ENCODE data around the gene NPAT. TPM values are rescaled to one million over a fixed set of nuclear protein-coding genes. Genes with fewer than 3 reads are reported as not detected.

Gene NPAT
- total RNA-seq, 1 experiment from 2014 or later = 18.6 TPM

DNA sequence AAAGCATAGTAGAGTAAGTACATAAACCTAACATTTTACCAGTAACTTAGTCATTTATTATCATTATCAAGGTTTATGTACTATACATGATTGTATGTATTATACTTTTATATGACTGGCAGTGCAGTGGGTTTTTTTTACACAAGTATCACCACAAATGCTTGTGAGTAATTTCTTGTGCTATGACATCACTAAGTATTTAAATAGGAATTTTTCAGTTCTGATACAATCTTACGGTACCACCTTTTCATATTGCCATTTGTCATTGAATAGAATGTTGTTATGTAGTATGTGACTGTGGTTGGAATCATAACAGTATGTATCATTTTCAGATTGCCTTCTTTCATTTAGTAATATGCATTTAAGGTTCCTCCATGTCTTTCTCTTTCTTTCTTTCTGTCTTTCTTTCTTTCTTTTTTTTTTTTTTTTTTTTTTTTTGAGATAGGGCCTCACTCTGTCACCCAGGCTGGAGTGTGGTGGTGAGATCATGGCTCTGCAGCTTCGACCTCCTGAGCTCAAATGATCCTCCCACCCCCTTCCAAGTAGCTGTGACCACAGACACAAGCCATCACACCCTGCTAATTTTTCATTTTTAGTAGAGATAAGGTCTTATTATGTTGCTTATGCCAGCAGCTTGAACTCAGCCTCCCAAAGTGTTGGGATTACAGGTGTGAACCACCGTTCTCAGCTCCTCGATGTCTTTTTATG lies 19.0 kb upstream of the NPAT start:
- Histone ChIP-seq H3K4me2 (no peak overlapping the region), H3K9me2 (ENCODE audit: insufficient read depth) (no peaks in the 10 kb centered on the region), H3K9me3 (ENCODE audit: insufficient read depth, low read depth) (no peaks in the 10 kb centered on the region), H2AFZ (no peak overlapping the region), H3K4me3 (no peak overlapping the region), H4K20me1 (ENCODE audit: insufficient read depth) (peaks cover 6% of the 10 kb centered on the region; the same call in 1 of the 2 replicates), H3K4me1 (replicated peaks; ENCODE audit: insufficient read depth) (no peaks in the 10 kb centered on the region), H3F3A (ENCODE audit: insufficient read depth, low read depth) (no peaks in the 10 kb centered on the region), H3K27me3 (ENCODE audit: insufficient read depth, low read depth) (no peaks in the 10 kb centered on the region), H3K79me2 (ENCODE audit: low read depth) (no peaks in the 10 kb centered on the region), H3K27ac (no peak overlapping the region), H3K36me3 (ENCODE audit: low read depth) (peaks cover 22% of the 10 kb centered on the region; the same call in 1 of the 2 replicates)
- BruUV-seq (replicated peaks) = no TSS peak
- no peak for TF ChIP-seq EZH2 (IDR thresholded peaks at IDR 0.05; ENCODE audit: low read depth)
- TF ChIP-seq, protein P1, sequence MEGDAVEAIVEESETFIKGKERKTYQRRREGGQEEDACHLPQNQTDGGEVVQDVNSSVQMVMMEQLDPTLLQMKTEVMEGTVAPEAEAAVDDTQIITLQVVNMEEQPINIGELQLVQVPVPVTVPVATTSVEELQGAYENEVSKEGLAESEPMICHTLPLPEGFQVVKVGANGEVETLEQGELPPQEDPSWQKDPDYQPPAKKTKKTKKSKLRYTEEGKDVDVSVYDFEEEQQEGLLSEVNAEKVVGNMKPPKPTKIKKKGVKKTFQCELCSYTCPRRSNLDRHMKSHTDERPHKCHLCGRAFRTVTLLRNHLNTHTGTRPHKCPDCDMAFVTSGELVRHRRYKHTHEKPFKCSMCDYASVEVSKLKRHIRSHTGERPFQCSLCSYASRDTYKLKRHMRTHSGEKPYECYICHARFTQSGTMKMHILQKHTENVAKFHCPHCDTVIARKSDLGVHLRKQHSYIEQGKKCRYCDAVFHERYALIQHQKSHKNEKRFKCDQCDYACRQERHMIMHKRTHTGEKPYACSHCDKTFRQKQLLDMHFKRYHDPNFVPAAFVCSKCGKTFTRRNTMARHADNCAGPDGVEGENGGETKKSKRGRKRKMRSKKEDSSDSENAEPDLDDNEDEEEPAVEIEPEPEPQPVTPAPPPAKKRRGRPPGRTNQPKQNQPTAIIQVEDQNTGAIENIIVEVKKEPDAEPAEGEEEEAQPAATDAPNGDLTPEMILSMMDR (conservative IDR thresholded peaks at IDR 0.05) = no peak
- ChIA-PET CTCF (no interaction called here), POLR2A (ENCODE audit: unreplicated experiment) (interaction anchor here (0.7 kb wide), 1 partner anchor 230 kb away, joined by 10 read pairs; no protein-coding TSS in a partner anchor)
- no peak for DNase-seq
- intact Hi-C loops (cut with micrococcal nuclease; ENCODE audit: unreplicated experiment) = no loop called here

DNA sequence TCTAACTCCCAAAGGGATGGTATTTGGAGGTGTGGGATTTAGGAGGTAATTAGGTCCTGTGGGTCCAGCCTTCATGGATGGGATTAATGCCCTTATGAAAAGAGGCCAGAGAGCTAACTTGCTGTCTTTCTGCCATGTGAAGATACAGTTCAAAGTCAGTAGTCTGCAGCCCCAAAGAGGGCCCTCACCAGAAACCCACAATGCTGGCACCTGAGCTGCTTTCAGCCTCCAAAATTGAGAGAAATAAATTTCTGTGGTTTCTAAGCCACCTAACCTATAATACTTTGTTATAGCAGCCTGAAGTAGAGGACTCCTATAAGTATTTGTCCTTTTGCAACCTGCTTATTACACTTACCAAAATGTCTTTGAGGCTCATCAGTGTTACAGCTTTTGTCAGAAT lies 16.6 kb upstream of the NPAT start:
- no peaks in the 10 kb centered on the region for H3K79me2 ChIP-seq (ENCODE audit: low read depth)
- H3K9me2 ChIP-seq (ENCODE audit: insufficient read depth) = no peaks in the 10 kb centered on the region
- no TSS peak for BruUV-seq (replicated peaks)
- H2AFZ ChIP-seq = no peak overlapping the region
- peaks cover 29% of the 10 kb centered on the region for H3K36me3 ChIP-seq (ENCODE audit: low read depth)
- CTCF ChIA-PET = no interaction called here
- TF ChIP-seq, protein P1 (conservative IDR thresholded peaks at IDR 0.05) = no peak
- no peak for TF ChIP-seq EZH2 (IDR thresholded peaks at IDR 0.05; ENCODE audit: low read depth)
- no peak overlapping the region for H3K4me3 ChIP-seq
- H3K4me1 ChIP-seq (replicated peaks; ENCODE audit: insufficient read depth) = no peaks in the 10 kb centered on the region
- no peak for DNase-seq
- no peaks in the 10 kb centered on the region for H3K27me3 ChIP-seq (ENCODE audit: insufficient read depth, low read depth)
- intact Hi-C loops (cut with micrococcal nuclease; ENCODE audit: unreplicated experiment) = no loop called here
- no peak overlapping the region for H3K27ac ChIP-seq
- no peak overlapping the region for H3K4me2 ChIP-seq
- H3F3A ChIP-seq (ENCODE audit: insufficient read depth, low read depth) = no peaks in the 10 kb centered on the region; the same call in 1 of the 2 replicates
- POLR2A ChIA-PET (ENCODE audit: unreplicated experiment) = no interaction called here
- no peaks in the 10 kb centered on the region; the same call in 1 of the 2 replicates for H4K20me1 ChIP-seq (ENCODE audit: insufficient read depth)
- H3K9me3 ChIP-seq (ENCODE audit: insufficient read depth, low read depth) = no peaks in the 10 kb centered on the region

DNA sequence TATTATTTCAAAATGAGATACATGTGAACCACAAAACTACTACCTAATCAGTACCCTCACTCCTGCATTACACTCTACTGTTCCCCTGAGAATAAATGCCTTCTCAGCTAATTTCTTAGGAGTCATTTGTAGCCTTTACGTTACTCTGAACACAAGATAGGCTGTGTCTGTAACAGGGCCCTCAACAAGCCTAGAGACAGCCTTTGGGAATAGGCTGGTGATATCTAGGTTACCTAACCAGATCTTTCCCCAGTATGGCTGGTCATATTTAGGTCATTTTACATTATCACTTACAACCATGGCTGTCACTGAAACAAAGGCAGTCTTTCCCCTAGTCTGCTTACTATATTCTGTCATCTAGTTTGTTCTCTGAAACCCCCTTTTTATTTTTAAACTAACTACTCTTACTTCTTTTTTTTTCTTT lies 14.6 kb upstream of the NPAT start:
- H3K4me3 ChIP-seq = no peak overlapping the region
- H3K4me2 ChIP-seq = no peak overlapping the region
- H4K20me1 ChIP-seq (ENCODE audit: insufficient read depth) = no peaks in the 10 kb centered on the region; the same call in 1 of the 2 replicates
- H3K9me2 ChIP-seq (ENCODE audit: insufficient read depth) = no peaks in the 10 kb centered on the region
- ChIA-PET POLR2A (ENCODE audit: unreplicated experiment) (interaction anchor here (0.6 kb wide), 1 partner anchor 228 kb away, joined by 5 read pairs; the partner anchor contains the start of gene CUL5), CTCF (no interaction called here)
- no TSS peak for BruUV-seq (replicated peaks)
- no peaks in the 10 kb centered on the region for H3K9me3 ChIP-seq (ENCODE audit: insufficient read depth, low read depth)
- H3K79me2 ChIP-seq (ENCODE audit: low read depth) = no peaks in the 10 kb centered on the region
- no peak for DNase-seq
- H2AFZ ChIP-seq = no peak overlapping the region
- no peaks in the 10 kb centered on the region for H3K27me3 ChIP-seq (ENCODE audit: insufficient read depth, low read depth)
- no peak overlapping the region for H3K27ac ChIP-seq
- TF ChIP-seq EZH2 (IDR thresholded peaks at IDR 0.05; ENCODE audit: low read depth) = no peak
- TF ChIP-seq, protein P1 (conservative IDR thresholded peaks at IDR 0.05) = no peak
- no peaks in the 10 kb centered on the region for H3K4me1 ChIP-seq (replicated peaks; ENCODE audit: insufficient read depth)
- H3K36me3 ChIP-seq (ENCODE audit: low read depth) = peaks cover 36% of the 10 kb centered on the region
- intact Hi-C loops (cut with micrococcal nuclease; ENCODE audit: unreplicated experiment) = no loop called here
- no peaks in the 10 kb centered on the region; the same call in 1 of the 2 replicates for H3F3A ChIP-seq (ENCODE audit: insufficient read depth, low read depth)
